GM10266 (cell line): Measurements from ENCODE around the gene TPT1.
"Not testable (repeated sequence)": the region's sequence is repeated elsewhere in the genome, so short reads cannot be mapped to it uniquely, and the experiment has no call there.

Experiments used
- DNase-seq: peaks from one replicate; pipeline ENCODE4 v3.0.0; 2012; ENCODE audit errors: extremely low spot score
- CTCF ChIP-seq: IDR thresholded peaks from 2 replicates; pipeline ENCODE4 v1.5.1; 2012; ENCODE audit warnings: mild to moderate bottlenecking, low read depth; ENCODE audit not compliant: control insufficient read depth, insufficient read depth; ENCODE audit errors: missing control alignments

Gene TPT1

GRCh38 chr13:45361596-45362206 lies 20.7 kb upstream of the TPT1 start:
- DNase-seq = no peak
- no peak for TF ChIP-seq CTCF

GRCh38 chr13:45356966-45357672 lies 16.1 kb upstream of the TPT1 start:
- DNase-seq = no peak
- TF ChIP-seq CTCF = no peak

GRCh38 chr13:45353895-45354294 lies 12.9 kb upstream of the TPT1 start:
- no peak for TF ChIP-seq CTCF
- no peak for DNase-seq

- no peak for DNase-seq
Observed at GRCh38 chr13:45352031-45352430, 11.0 kb upstream of the TPT1 start.

GRCh38 chr13:45350152-45350551 lies 9.2 kb upstream of the TPT1 start:
- no peak for DNase-seq
- no peak for TF ChIP-seq CTCF

More at GRCh38 chr13:45352031-45352430, 11.0 kb upstream of the TPT1 start:
- TF ChIP-seq CTCF = no peak

- TF ChIP-seq CTCF = no peak
Observed at GRCh38 chr13:45349438-45349837, 8.5 kb upstream of the TPT1 start.

GRCh38 chr13:45344064-45344463 lies 3.1 kb upstream of the TPT1 start:
- DNase-seq = not testable (repeated sequence)

More at GRCh38 chr13:45349438-45349837, 8.5 kb upstream of the TPT1 start:
- DNase-seq = no peak

GRCh38 chr13:45343102-45343501 lies 2.1 kb upstream of the TPT1 start:
- DNase-seq = not testable (repeated sequence)

- not testable (repeated sequence) for DNase-seq
Observed at GRCh38 chr13:45342668-45343067, 1.7 kb upstream of the TPT1 start.
